Measurements from ENCODE around the gene YAF2.
A peak's percentile ranks its signal among the peaks of the same experiment; 100 is the strongest.

YAF2 gene, protein sequence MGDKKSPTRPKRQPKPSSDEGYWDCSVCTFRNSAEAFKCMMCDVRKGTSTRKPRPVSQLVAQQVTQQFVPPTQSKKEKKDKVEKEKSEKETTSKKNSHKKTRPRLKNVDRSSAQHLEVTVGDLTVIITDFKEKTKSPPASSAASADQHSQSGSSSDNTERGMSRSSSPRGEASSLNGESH

DNA sequence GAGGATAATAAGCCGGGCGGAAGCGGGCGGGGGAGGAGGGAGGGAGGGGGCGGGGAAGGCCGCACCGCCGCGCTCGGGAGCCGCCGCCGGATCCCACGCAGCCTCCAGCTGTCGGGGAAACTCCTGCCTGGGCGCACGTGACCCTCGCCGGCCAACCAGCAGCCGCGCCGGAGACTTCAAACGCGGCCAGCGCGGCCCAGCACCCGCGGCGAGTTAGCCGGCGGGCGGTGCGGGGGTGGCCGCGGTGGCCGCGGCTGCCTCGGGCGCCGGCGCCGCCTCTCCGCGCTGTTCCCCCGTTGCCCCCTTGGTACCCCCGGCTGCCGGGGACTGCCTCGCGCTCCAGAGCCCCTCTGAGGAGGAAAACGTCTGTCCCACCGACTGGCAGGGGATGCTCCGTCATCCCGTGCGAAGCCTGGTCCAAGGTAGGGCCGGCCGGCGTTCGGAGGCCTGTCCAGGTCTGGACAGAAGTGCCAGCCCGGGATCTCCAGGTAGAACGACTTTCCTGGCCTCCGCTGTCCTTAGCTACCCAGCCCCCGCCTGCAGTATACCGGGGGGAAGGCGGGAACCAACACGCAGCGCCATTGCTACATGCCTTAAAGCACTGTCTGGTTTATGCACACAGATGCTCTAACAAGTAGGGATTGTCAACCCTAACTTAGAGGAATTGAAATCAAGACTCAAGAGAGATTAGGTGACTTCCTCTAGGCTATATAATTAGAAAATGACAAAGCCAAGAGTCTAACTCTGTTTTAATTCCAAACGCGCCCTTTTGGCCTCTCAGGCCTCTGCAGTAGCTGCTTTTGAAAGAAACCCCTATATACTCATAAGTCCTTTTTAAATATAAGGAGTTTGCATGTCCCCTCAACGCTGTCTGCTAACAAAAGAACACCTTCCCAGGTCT, at the start of gene YAF2:
YAF2 (minus strand) TSS at position 9 of the 901 bp plus-strand sequence. CDS start 68 bp downstream, outside the sequence.
- ChIA-PET CTCF (interaction anchor here (1.1 to 1.9 kb wide), 2 partner anchors 53 to 60 kb away, joined by 3 to 7 read pairs; no protein-coding TSS in a partner anchor), POLR2A (no interaction called here)
- TF ChIP-seq, protein P1, sequence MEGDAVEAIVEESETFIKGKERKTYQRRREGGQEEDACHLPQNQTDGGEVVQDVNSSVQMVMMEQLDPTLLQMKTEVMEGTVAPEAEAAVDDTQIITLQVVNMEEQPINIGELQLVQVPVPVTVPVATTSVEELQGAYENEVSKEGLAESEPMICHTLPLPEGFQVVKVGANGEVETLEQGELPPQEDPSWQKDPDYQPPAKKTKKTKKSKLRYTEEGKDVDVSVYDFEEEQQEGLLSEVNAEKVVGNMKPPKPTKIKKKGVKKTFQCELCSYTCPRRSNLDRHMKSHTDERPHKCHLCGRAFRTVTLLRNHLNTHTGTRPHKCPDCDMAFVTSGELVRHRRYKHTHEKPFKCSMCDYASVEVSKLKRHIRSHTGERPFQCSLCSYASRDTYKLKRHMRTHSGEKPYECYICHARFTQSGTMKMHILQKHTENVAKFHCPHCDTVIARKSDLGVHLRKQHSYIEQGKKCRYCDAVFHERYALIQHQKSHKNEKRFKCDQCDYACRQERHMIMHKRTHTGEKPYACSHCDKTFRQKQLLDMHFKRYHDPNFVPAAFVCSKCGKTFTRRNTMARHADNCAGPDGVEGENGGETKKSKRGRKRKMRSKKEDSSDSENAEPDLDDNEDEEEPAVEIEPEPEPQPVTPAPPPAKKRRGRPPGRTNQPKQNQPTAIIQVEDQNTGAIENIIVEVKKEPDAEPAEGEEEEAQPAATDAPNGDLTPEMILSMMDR (IDR thresholded peaks at IDR 0.05; ENCODE audit: control extremely low read depth, extremely low read depth, low read depth, missing control alignments): no peak
- DNase-seq (ENCODE audit: extremely low spot score): peak; percentile 92

DNA sequence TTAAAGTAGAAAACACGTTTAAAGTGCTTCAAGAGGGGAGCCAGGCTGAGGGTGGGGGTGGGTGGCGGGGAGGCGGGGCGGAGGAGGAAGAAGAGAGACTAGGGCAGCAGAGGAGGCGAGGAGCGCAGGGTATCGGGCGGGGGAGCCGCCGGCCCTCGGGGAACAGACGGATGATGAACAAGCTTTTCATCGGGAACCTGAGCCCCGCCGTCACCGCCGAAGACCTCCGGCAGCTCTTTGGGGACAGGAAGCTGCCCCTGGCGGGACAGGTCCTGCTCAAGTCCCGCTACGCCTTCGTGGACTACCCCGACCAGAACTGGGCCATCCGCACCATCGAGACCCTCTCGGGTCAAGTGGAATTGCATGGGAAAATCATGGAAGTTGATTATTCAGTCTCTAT, 48.7 kb upstream of the YAF2 start:
- CTCF ChIA-PET: no interaction called here
- POLR2A ChIA-PET: no interaction called here
- DNase-seq (ENCODE audit: extremely low spot score): no peak
- TF ChIP-seq, protein P1 (IDR thresholded peaks at IDR 0.05; ENCODE audit: control extremely low read depth, extremely low read depth, low read depth, missing control alignments): no peak

DNA sequence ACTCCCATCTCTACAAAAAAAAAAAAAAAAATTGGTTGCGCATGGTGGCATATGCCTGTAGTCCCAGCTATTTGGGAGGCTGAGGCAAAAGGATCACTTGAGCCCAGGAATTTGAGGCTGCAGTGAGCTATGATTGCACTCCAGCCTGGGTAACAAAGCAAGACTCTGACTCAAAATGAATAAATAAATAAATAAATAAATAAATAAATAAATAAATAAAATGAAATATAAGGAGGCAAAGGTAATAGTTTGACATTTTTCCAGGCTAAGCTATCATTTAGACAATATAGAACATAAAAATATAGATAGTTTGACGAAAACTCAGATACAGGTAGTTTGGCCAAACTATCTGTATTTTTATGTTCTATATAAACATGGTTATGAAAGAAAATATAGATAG, 47.4 kb upstream of the YAF2 start:
- CTCF ChIA-PET: interaction anchor here (1.1 to 1.3 kb wide), 2 partner anchors 10 to 86 kb away, joined by 3 to 4 read pairs; no protein-coding TSS in a partner anchor
- POLR2A ChIA-PET: no interaction called here

DNA sequence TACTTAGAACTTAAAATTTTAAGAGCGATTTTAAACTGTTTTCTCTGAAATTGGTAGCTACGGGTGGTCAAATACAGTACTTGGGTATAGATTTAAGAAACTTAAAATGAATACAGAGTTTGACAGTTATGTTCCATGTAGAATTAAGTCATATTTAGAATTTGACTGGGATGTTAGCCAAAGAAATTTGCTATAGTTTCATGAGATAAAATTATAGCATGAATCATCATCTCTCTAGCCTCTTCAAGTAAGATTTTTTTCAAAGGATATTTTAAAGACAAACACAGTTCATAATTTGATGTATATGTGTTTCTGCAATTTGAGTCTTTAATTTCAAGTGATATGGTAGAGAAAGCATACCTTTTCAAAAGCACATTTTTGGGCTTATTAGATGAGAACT, 46.8 kb upstream of the YAF2 start:
- CTCF ChIA-PET: interaction anchor here (1.1 to 1.3 kb wide), 2 partner anchors 11 to 87 kb away, joined by 3 to 4 read pairs; no protein-coding TSS in a partner anchor
- no peak for DNase-seq (ENCODE audit: extremely low spot score)
- TF ChIP-seq, protein P1 (IDR thresholded peaks at IDR 0.05; ENCODE audit: control extremely low read depth, extremely low read depth, low read depth, missing control alignments): no peak
- POLR2A ChIA-PET: no interaction called here

More for the DNA sequence above, 47.4 kb upstream of the YAF2 start:
- TF ChIP-seq, protein P1 (IDR thresholded peaks at IDR 0.05; ENCODE audit: control extremely low read depth, extremely low read depth, low read depth, missing control alignments): no peak
- no peak for DNase-seq (ENCODE audit: extremely low spot score)

DNA sequence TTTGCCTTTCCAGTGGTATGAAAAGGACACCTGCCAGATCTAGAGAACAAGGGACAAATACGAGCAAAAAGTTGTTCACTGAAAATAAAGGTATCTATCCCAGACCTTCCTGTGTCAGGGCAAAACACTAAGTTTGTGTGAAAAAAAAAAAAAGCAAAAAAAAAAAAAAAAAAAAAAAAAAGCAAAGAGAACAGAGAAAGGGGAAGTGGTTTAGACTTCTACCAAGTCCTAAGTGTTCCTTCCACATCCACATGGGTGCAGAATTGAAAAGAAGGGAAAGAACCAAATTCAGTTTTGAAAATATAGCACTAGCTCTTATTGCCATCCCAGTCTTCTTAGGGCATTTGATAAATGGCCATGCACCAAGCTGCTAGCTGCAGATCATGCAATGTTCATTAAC, 46.1 kb upstream of the YAF2 start:
- TF ChIP-seq, protein P1 (IDR thresholded peaks at IDR 0.05; ENCODE audit: control extremely low read depth, extremely low read depth, low read depth, missing control alignments): no peak
- ChIA-PET POLR2A (no interaction called here), CTCF (interaction anchor here (1.3 kb wide), 1 partner anchor 12 kb away, joined by 4 read pairs; no protein-coding TSS in a partner anchor)
- DNase-seq (ENCODE audit: extremely low spot score): peak; percentile 34

DNA sequence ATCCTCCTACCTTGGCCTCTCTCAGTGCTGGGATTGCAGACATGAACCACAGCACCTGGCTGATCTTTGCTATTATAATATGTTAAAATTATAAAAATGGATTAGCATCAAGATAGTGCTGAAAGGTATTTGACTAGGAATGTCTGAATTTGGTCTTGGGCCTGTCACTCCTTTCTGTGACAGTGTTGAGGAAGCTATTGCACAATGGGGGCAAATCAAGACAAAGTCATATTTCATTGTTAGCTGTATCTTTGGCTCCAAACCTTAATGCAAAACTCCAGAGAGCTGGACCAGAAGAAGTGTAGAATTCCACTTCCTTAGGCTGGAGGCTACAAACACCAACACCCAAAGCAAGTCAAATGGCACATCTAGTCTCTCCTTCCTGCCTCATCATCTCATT, 45.7 kb upstream of the YAF2 start:
- TF ChIP-seq, protein P1 (IDR thresholded peaks at IDR 0.05; ENCODE audit: control extremely low read depth, extremely low read depth, low read depth, missing control alignments): no peak
- CTCF ChIA-PET: interaction anchor here (2.3 kb wide), 1 partner anchor 11 kb away, joined by 9 read pairs; no protein-coding TSS in a partner anchor
- POLR2A ChIA-PET: no interaction called here
- no peak for DNase-seq (ENCODE audit: extremely low spot score)
